ENCODE measurements around the gene ALKBH3.

DNA sequence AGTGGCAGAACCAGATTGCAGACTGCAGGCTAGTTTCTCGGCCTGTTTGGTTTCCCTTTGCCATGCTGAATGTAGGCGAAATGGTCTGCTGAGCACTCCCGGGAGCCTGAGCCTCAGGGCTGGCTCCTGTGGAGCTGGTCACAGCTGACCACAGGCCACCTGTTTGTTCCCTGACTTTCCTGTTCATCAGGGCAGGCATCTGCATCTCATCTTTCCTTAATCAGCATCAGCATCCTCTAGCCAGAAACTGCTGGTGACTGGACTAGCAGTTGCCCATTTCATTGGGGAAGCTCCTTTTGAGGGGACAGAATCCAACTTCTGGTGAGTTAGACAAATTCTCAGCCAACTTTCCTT lies 41.6 kb downstream of the ALKBH3 start:
- TF ChIP-seq POLR2A (IDR thresholded peaks at IDR 0.05; ENCODE audit: borderline replicate concordance, extremely low read depth, insufficient read depth, insufficient read length) (no peak), EZH2 (IDR thresholded peaks at IDR 0.05) (no peak)
